H9 (cell line): Measurements from ENCODE around the gene AKAP7. TPM values are rescaled to one million over a fixed set of nuclear protein-coding genes. Genes with fewer than 3 reads are reported as not detected.

ENCODE experiments used
- DNase-seq: peaks from one replicate; pipeline ENCODE4 v3.0.0-alpha.2; 2017
- H2AFZ ChIP-seq: one replicate; pipeline ENCODE4 v1.6.1; 2013; ENCODE audit warnings: mild to moderate bottlenecking, low read length, control low read depth, moderate library complexity
- H2AK5ac ChIP-seq: 2 replicates; pipeline ENCODE4 v1.6.1; 2013; ENCODE audit warnings: low read length, control low read depth, mixed read lengths; ENCODE audit not compliant: insufficient read length
- H2BK120ac ChIP-seq: one replicate; pipeline ENCODE4 v1.6.1; 2013; ENCODE audit warnings: low read depth, mild to moderate bottlenecking, low read length, control low read depth, inconsistent platforms; ENCODE audit not compliant: poor library complexity, severe bottlenecking
- H2BK12ac ChIP-seq: 2 replicates; pipeline ENCODE4 v1.6.1; 2013; ENCODE audit warnings: low read length, control low read depth, mixed read lengths, low read depth; ENCODE audit not compliant: insufficient read length
- H2BK15ac ChIP-seq: 2 replicates; pipeline ENCODE4 v1.6.1; 2013; ENCODE audit warnings: low read depth, low read length, control low read depth
- H2BK20ac ChIP-seq: one replicate; pipeline ENCODE4 v1.6.1; 2013; ENCODE audit warnings: low read depth, mild to moderate bottlenecking, low read length, control low read depth, inconsistent platforms; ENCODE audit not compliant: poor library complexity, severe bottlenecking
- H2BK5ac ChIP-seq: 2 replicates; pipeline ENCODE4 v1.6.1; 2013; ENCODE audit warnings: low read length, control low read depth, mixed read lengths; ENCODE audit not compliant: insufficient read length
- H3K14ac ChIP-seq: 2 replicates; pipeline ENCODE4 v1.6.1; 2013; ENCODE audit warnings: low read length, control low read depth; ENCODE audit not compliant: insufficient read depth
- H3K18ac ChIP-seq: 2 replicates; pipeline ENCODE4 v1.6.1; 2013; ENCODE audit warnings: low read depth, mild to moderate bottlenecking, mixed read lengths, low read length, control low read depth; ENCODE audit not compliant: insufficient read length
- H3K23ac ChIP-seq: 2 replicates; pipeline ENCODE4 v1.6.1; 2013; ENCODE audit warnings: low read length, control low read depth, mixed read lengths, low read depth; ENCODE audit not compliant: insufficient read length
- H3K23me2 ChIP-seq: 2 replicates; pipeline ENCODE4 v1.6.1; 2013; ENCODE audit warnings: low read depth, mild to moderate bottlenecking, mixed read lengths, low read length, control low read depth; ENCODE audit not compliant: insufficient read length, poor library complexity, severe bottlenecking
- H3K27ac ChIP-seq: 2 replicates; pipeline ENCODE4 v1.5.1; 2013; ENCODE audit warnings: low read length, control low read depth, mixed read lengths, low read depth; ENCODE audit not compliant: insufficient read length
- H3K27me3 ChIP-seq: 2 replicates; pipeline ENCODE4 v1.6.1; 2013; ENCODE audit warnings: low read length, control low read depth, inconsistent platforms; ENCODE audit not compliant: insufficient read depth
- H3K4ac ChIP-seq: 2 replicates; pipeline ENCODE4 v1.6.1; 2013; ENCODE audit warnings: low read depth, mild to moderate bottlenecking, control low read depth, inconsistent platforms, low read length, moderate library complexity
- H3K4me1 ChIP-seq: 2 replicates; pipeline ENCODE4 v1.6.1; 2013; ENCODE audit warnings: low read length, control low read depth, inconsistent platforms; ENCODE audit not compliant: insufficient read depth
- H3K4me2 ChIP-seq: 2 replicates; pipeline ENCODE4 v1.6.1; 2013; ENCODE audit warnings: low read length, control low read depth, mixed read lengths; ENCODE audit not compliant: insufficient read length, insufficient read depth
- H3K56ac ChIP-seq: 2 replicates; pipeline ENCODE4 v1.6.1; 2013; ENCODE audit warnings: low read depth, mild to moderate bottlenecking, mixed read lengths, low read length, control low read depth; ENCODE audit not compliant: insufficient read length
- H3K79me1 ChIP-seq: 2 replicates; pipeline ENCODE4 v1.6.1; 2013; ENCODE audit warnings: low read depth, mild to moderate bottlenecking, moderate library complexity, low read length, control low read depth, inconsistent platforms; ENCODE audit not compliant: insufficient read depth, poor library complexity, severe bottlenecking
- H3K79me2 ChIP-seq: 2 replicates; pipeline ENCODE4 v1.6.1; 2013; ENCODE audit warnings: low read length, control low read depth, inconsistent platforms; ENCODE audit not compliant: insufficient read depth
- H3K9ac ChIP-seq: 2 replicates; pipeline ENCODE4 v1.6.1; 2013; ENCODE audit warnings: low read length, control low read depth, mixed read lengths; ENCODE audit not compliant: insufficient read length; ENCODE audit errors: extremely low read depth
- H3K9me3 ChIP-seq: one replicate; pipeline ENCODE4 v1.6.1; 2013; ENCODE audit warnings: low read depth, low read length, inconsistent platforms; ENCODE audit not compliant: control insufficient read depth
- H3T11ph ChIP-seq: one replicate; pipeline ENCODE4 v1.6.1; 2013; ENCODE audit warnings: mild to moderate bottlenecking, low read length, control low read depth, inconsistent platforms
- H4K20me1 ChIP-seq: one replicate; pipeline ENCODE4 v1.6.1; 2013; ENCODE audit not compliant: control insufficient read depth, insufficient read length, insufficient read depth
- H4K5ac ChIP-seq: 2 replicates; pipeline ENCODE4 v1.6.1; 2013; ENCODE audit warnings: low read depth, mild to moderate bottlenecking, mixed read lengths, low read length, control low read depth; ENCODE audit not compliant: insufficient read length
- H4K8ac ChIP-seq: replicated peaks from 2 replicates; pipeline ENCODE4 v1.6.1; 2013; ENCODE audit warnings: low read length, control low read depth, mixed read lengths, low read depth; ENCODE audit not compliant: insufficient read length
- H4K91ac ChIP-seq: 2 replicates; pipeline ENCODE4 v1.6.1; 2013; ENCODE audit warnings: low read depth, mild to moderate bottlenecking, moderate library complexity, mixed read lengths, low read length, control low read depth; ENCODE audit not compliant: insufficient read length
- H3K27ac Mint-ChIP-seq, 3 experiments: 2 replicates in 2 of 3; 3 replicates in 1 of 3; pipeline ENCODE4 v1.8.0; 2020 to 2021; ENCODE audit warnings: mixed read lengths in 3 of 3, mild to moderate bottlenecking in 1 of 3, moderate library complexity in 1 of 3
- H3K27me3 Mint-ChIP-seq: 2 replicates; pipeline ENCODE4 v1.8.0; 2021; ENCODE audit warnings: low read depth, mild to moderate bottlenecking, moderate library complexity, mixed read lengths
- H3K36me3 Mint-ChIP-seq, 3 experiments: 2 replicates in 2 of 3; 3 replicates in 1 of 3; pipeline ENCODE4 v1.8.0; 2020 to 2021; ENCODE audit warnings: low read depth in 3 of 3, mixed read lengths in 3 of 3; ENCODE audit not compliant: insufficient read depth in 1 of 3
- H3K4me1 Mint-ChIP-seq, 2 experiments: 2 replicates each; pipeline ENCODE4 v1.8.0; 2020; ENCODE audit warnings: mixed read lengths in 2 of 2
- H3K4me3 Mint-ChIP-seq, 2 experiments: 2 replicates in 1 of 2; 3 replicates in 1 of 2; pipeline ENCODE4 v1.8.0; 2020 to 2021; ENCODE audit warnings: mild to moderate bottlenecking in 2 of 2, mixed read lengths in 2 of 2, moderate library complexity in 1 of 2
- H3K9me3 Mint-ChIP-seq, 2 experiments: 2 replicates in 1 of 2; 3 replicates in 1 of 2; pipeline ENCODE4 v1.8.0; 2020; ENCODE audit warnings: mild to moderate bottlenecking in 2 of 2, mixed read lengths in 2 of 2, moderate library complexity in 1 of 2
- WGBS: extraction: QIAGEN DNeasy Blood & Tissue Kit; methylation state at CpG from one replicate; pipeline ENCODE4 v1.1.7; 2013; ENCODE audit warnings: missing lambda C conversion rate, low lambda C conversion rate, mixed read lengths; ENCODE audit not compliant: insufficient read length; ENCODE audit errors: extremely low coverage; 5-methylcytosine and 5-hydroxymethylcytosine counted together
- total RNA-seq: library from RNA; stranded (reverse); gene quantifications from 2 replicates; pipeline ENCODE4 v1.2.1, GENCODE V29; 2021
- TF ChIP-seq, protein P1 (sequence below): fragments of 200-600 bp; sonication (generic); conservative IDR thresholded peaks from 3 replicates; pipeline ENCODE4 v1.8.0; 2021; ENCODE audit warnings: antibody characterized with exemption, mild to moderate bottlenecking

The AKAP7 gene
- total RNA-seq, 1 experiment from 2014 or later, result 9.8 TPM

DNA sequence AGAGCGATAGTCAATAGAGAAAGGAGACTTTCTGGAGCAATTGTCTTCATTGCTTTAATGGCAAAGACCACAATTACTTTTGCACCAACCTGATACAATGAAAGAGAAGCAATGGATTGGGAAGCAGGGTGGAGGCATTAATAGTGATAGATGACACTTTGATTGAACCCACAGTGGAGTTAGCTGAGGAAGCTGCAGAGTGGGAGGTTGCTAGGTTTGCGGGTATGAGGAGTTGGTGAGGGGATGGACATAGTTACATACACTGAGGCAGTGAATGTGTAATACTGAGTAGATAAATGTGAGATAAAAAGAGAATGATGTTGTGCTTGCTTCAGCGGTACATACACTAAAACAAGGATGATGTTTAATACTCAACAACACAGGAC lies 91.9 kb downstream of the AKAP7 start:
- H3K18ac ChIP-seq, result no peak overlapping the region

More for the DNA sequence above, 91.9 kb downstream of the AKAP7 start:
- H4K91ac ChIP-seq, result no peak overlapping the region
- no peak overlapping the region for H2BK120ac ChIP-seq
- H3K79me1 ChIP-seq, result no peaks in the 10 kb centered on the region
- Mint-ChIP-seq H3K27me3 (no peaks in the 10 kb centered on the region), H3K9me3 (no peaks in the 10 kb centered on the region), H3K36me3 (peaks cover 0 to 4% (median under 1%) of the 10 kb centered on the region in 3 experiments; a peak in 5 of 7 replicates), H3K4me1 (peaks cover 11 to 19% of the 10 kb centered on the region in 2 experiments), H3K27ac (no peak overlapping the region), H3K4me3 (no peak overlapping the region)
- no peak overlapping the region for H2BK20ac ChIP-seq
- no peak overlapping the region for H3K23ac ChIP-seq
- no peak overlapping the region for H4K5ac ChIP-seq
- no peak overlapping the region for H3K4me2 ChIP-seq
- no peak overlapping the region for H3K4ac ChIP-seq
- no peaks in the 10 kb centered on the region for H3K23me2 ChIP-seq
- DNase-seq, result no peak
- H3K27ac ChIP-seq, result no peak overlapping the region
- no peak overlapping the region for H4K8ac ChIP-seq
- no CpG with 5 or more reads among the region's 3 CpGs for WGBS
- H3K79me2 ChIP-seq, result no peaks in the 10 kb centered on the region
- no peak overlapping the region for H3T11ph ChIP-seq
- no peak overlapping the region for H2BK5ac ChIP-seq
- no peak overlapping the region for H3K56ac ChIP-seq
- H3K4me1 ChIP-seq, result peaks cover 5% of the 10 kb centered on the region; the same call in 1 of the 2 replicates
- H2AFZ ChIP-seq, result no peak overlapping the region
- no peak overlapping the region for H3K14ac ChIP-seq
- TF ChIP-seq, protein P1, sequence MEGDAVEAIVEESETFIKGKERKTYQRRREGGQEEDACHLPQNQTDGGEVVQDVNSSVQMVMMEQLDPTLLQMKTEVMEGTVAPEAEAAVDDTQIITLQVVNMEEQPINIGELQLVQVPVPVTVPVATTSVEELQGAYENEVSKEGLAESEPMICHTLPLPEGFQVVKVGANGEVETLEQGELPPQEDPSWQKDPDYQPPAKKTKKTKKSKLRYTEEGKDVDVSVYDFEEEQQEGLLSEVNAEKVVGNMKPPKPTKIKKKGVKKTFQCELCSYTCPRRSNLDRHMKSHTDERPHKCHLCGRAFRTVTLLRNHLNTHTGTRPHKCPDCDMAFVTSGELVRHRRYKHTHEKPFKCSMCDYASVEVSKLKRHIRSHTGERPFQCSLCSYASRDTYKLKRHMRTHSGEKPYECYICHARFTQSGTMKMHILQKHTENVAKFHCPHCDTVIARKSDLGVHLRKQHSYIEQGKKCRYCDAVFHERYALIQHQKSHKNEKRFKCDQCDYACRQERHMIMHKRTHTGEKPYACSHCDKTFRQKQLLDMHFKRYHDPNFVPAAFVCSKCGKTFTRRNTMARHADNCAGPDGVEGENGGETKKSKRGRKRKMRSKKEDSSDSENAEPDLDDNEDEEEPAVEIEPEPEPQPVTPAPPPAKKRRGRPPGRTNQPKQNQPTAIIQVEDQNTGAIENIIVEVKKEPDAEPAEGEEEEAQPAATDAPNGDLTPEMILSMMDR, result no peak
- H3K9me3 ChIP-seq, result no peaks in the 10 kb centered on the region
- no peaks in the 10 kb centered on the region for H4K20me1 ChIP-seq
- no peaks in the 10 kb centered on the region for H3K27me3 ChIP-seq
- H3K9ac ChIP-seq, result no peak overlapping the region
- no peak overlapping the region for H2BK12ac ChIP-seq
- H2BK15ac ChIP-seq, result no peak overlapping the region
- no peak overlapping the region for H2AK5ac ChIP-seq
